ENCODE results near the gene INPP5E. TPM values are rescaled to one million over a fixed set of nuclear protein-coding genes. Genes with fewer than 3 reads are reported as not detected.
A peak's percentile ranks its signal among the peaks of the same experiment; 100 is the strongest.
"Not testable (repeated sequence)": the region's sequence is repeated elsewhere in the genome, so short reads cannot be mapped to it uniquely, and the experiment has no call there.

Gene INPP5E
- total RNA-seq, 4 donors from 2014 or later: 8.4 to 17.1 (median 12.5) TPM

GRCh38 chr9:136409557-136410455 is 29.8 kb downstream of the INPP5E start:
- H3K27ac ChIP-seq (replicated peaks in 1 of 4): peak overlapping the region; percentile 76 to 89 (median 86)
- WGBS: 19% methylated on average over 23 of the region's 71 CpGs

GRCh38 chr9:136407911-136408310 is 31.7 kb downstream of the INPP5E start:
- H3K9me3 ChIP-seq: no peaks in the 10 kb centered on the region
- H3K4me1 ChIP-seq: peaks cover 22 to 35% (median 31%) of the 10 kb centered on the region in 4 donors
- H3K4me3 ChIP-seq: no peak overlapping the region
- intact Hi-C loops (cut with DNase I): no loop called here
- WGBS: 87% methylated on average over 7 of the region's 7 CpGs
- H3K27me3 ChIP-seq: no peaks in the 10 kb centered on the region
- H3K27ac ChIP-seq (replicated peaks in 1 of 4): no peak overlapping the region
- peaks cover 16 to 59% (median 51%) of the 10 kb centered on the region in 4 donors for H3K36me3 ChIP-seq
- TF ChIP-seq POLR2A (IDR thresholded peaks at IDR 0.05; ENCODE audit: low read depth): no peak
- no peak for DNase-seq (ENCODE audit: extremely low spot score)

More at GRCh38 chr9:136409557-136410455, 29.8 kb downstream of the INPP5E start:
- peak overlapping the region; percentile 87 to 99 (median 94) for H3K4me3 ChIP-seq
- intact Hi-C loops (cut with DNase I): no loop called here
- TF ChIP-seq EP300 (IDR thresholded peaks at IDR 0.05) (no peak), POLR2AphosphoS5 (IDR thresholded peaks at IDR 0.05) (no peak), CTCF (IDR thresholded peaks at IDR 0.05) (no peak), POLR2A (IDR thresholded peaks at IDR 0.05; ENCODE audit: low read depth) (no peak)
- peaks cover 26 to 63% (median 55%) of the 10 kb centered on the region in 4 donors for H3K36me3 ChIP-seq
- H3K27me3 ChIP-seq: no peaks in the 10 kb centered on the region
- H3K4me1 ChIP-seq: peaks cover 22 to 40% (median 32%) of the 10 kb centered on the region in 4 donors
- H3K9me3 ChIP-seq: no peaks in the 10 kb centered on the region
- DNase-seq (ENCODE audit: extremely low spot score): no peak

GRCh38 chr9:136407061-136407460 is 32.6 kb downstream of the INPP5E start:
- Histone ChIP-seq H3K36me3 (peaks cover 16 to 58% (median 53%) of the 10 kb centered on the region in 4 donors), H3K4me1 (peaks cover 22 to 31% (median 29%) of the 10 kb centered on the region in 4 donors)
- H3K4me3 ChIP-seq; H3K9me3 ChIP-seq; intact Hi-C loops (cut with DNase I); H3K27me3 ChIP-seq; DNase-seq (ENCODE audit: extremely low spot score); H3K27ac ChIP-seq (replicated peaks in 1 of 4): not testable (repeated sequence)
- 93% methylated on average over 22 of the region's 28 CpGs for WGBS

- DNase-seq (ENCODE audit: extremely low spot score); H3K27ac ChIP-seq (replicated peaks in 1 of 4); H3K27me3 ChIP-seq; intact Hi-C loops (cut with DNase I); H3K9me3 ChIP-seq; H3K4me3 ChIP-seq: not testable (repeated sequence)
- H3K4me1 ChIP-seq: peaks cover 10 to 19% (median 17%) of the 10 kb centered on the region in 4 donors
- 89% methylated on average over 10 of the region's 10 CpGs for WGBS
- H3K36me3 ChIP-seq: peaks cover 16 to 61% (median 55%) of the 10 kb centered on the region in 4 donors
Observed at GRCh38 chr9:136405904-136406303, 33.7 kb downstream of the INPP5E start.

DNA sequence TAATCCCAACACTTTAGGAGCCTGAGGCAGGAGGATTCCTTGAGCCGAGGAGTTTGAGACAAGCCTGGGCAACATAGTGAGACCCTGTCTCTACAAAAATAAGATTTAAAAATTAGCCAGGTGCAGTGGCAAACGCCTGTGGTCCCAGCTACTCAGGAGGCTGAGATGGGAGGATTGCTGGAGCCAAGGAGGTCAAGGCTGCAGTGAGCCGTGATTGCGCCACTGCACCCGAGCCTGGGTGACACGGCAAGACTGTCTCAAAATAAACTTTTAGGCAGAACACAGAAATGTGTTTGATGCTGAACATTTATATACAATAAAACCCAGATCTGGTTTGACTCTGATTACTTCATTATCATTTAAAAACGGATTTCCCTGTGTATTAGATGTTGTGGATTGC is 34.2 kb downstream of the INPP5E start:
- no peak for DNase-seq (ENCODE audit: extremely low spot score)
- Histone ChIP-seq H3K27me3 (no peaks in the 10 kb centered on the region), H3K36me3 (peaks cover 16 to 61% (median 55%) of the 10 kb centered on the region in 4 donors), H3K4me1 (peaks cover 13 to 21% (median 19%) of the 10 kb centered on the region in 4 donors), H3K9me3 (no peaks in the 10 kb centered on the region), H3K4me3 (no peak overlapping the region), H3K27ac (replicated peaks in 1 of 4) (no peak overlapping the region)
- 83% methylated on average over 7 of the region's 7 CpGs for WGBS
- intact Hi-C loops (cut with DNase I): no loop called here
- TF ChIP-seq POLR2A (IDR thresholded peaks at IDR 0.05; ENCODE audit: low read depth) (no peak), EP300 (IDR thresholded peaks at IDR 0.05) (no peak), POLR2AphosphoS5 (IDR thresholded peaks at IDR 0.05) (no peak), CTCF (IDR thresholded peaks at IDR 0.05) (no peak)

- Histone ChIP-seq H3K9me3 (no peaks in the 10 kb centered on the region), H3K27me3 (no peaks in the 10 kb centered on the region), H3K4me1 (peaks cover 15 to 22% (median 20%) of the 10 kb centered on the region in 4 donors), H3K27ac (replicated peaks in 1 of 4) (no peak overlapping the region), H3K4me3 (no peak overlapping the region), H3K36me3 (peaks cover 16 to 61% (median 55%) of the 10 kb centered on the region in 4 donors)
- 91% methylated on average over 11 of the region's 14 CpGs for WGBS
- no peak for TF ChIP-seq POLR2A (IDR thresholded peaks at IDR 0.05; ENCODE audit: low read depth)
- no peak for TF ChIP-seq POLR2AphosphoS5 (IDR thresholded peaks at IDR 0.05)
- no peak for TF ChIP-seq CTCF (IDR thresholded peaks at IDR 0.05)
- TF ChIP-seq EP300 (IDR thresholded peaks at IDR 0.05): no peak
- DNase-seq (ENCODE audit: extremely low spot score): no peak
- intact Hi-C loops (cut with DNase I): no loop called here
Observed at GRCh38 chr9:136404801-136405136, 34.9 kb downstream of the INPP5E start.

All from esophagus muscularis mucosa (tissue), 4 donors.